GM12878 (cell line): ENCODE measurements around the gene OR4F6.

ENCODE experiments used
- USF2 ChIP-seq: IDR thresholded peaks from 2 replicates; pipeline ENCODE4 v1.6.1; 2011; ENCODE audit warnings: low read depth, low read length, improper control_type of control experiment, borderline replicate concordance
- TF ChIP-seq, protein P1 (sequence below), 3 experiments: IDR thresholded peaks in 2 of 3; conservative IDR thresholded peaks in 1 of 3; 2 replicates each; pipeline ENCODE4 v1.5.1; 2011; ENCODE audit warnings: low read depth in 3 of 3, low read length in 3 of 3, mild to moderate bottlenecking in 3 of 3, control low read depth in 2 of 3, moderate library complexity in 2 of 3, inconsistent platforms in 1 of 3, mixed read lengths in 1 of 3; ENCODE audit not compliant: control insufficient read depth in 2 of 3, insufficient read depth in 1 of 3; ENCODE audit errors: extremely low read depth in 1 of 3

GRCh38 chr15:101772921-101773320, 30.4 kb upstream of the OR4F6 start:
- TF ChIP-seq, protein P1, sequence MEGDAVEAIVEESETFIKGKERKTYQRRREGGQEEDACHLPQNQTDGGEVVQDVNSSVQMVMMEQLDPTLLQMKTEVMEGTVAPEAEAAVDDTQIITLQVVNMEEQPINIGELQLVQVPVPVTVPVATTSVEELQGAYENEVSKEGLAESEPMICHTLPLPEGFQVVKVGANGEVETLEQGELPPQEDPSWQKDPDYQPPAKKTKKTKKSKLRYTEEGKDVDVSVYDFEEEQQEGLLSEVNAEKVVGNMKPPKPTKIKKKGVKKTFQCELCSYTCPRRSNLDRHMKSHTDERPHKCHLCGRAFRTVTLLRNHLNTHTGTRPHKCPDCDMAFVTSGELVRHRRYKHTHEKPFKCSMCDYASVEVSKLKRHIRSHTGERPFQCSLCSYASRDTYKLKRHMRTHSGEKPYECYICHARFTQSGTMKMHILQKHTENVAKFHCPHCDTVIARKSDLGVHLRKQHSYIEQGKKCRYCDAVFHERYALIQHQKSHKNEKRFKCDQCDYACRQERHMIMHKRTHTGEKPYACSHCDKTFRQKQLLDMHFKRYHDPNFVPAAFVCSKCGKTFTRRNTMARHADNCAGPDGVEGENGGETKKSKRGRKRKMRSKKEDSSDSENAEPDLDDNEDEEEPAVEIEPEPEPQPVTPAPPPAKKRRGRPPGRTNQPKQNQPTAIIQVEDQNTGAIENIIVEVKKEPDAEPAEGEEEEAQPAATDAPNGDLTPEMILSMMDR (IDR thresholded peaks at IDR 0.05 in 2 of 3, conservative IDR thresholded peaks at IDR 0.05 in 1 of 3; ENCODE audit: control insufficient read depth in 2 of 3, extremely low read depth in 1 of 3, insufficient read depth in 1 of 3, low read depth in 3 of 3, low read length in 3 of 3): no peak
- no peak for TF ChIP-seq USF2
